ENCODE measurements around the gene ELOVL4. TPM values are rescaled to one million over a fixed set of nuclear protein-coding genes. Genes with fewer than 3 reads are reported as not detected.

ELOVL4 gene
- total and polyA plus RNA-seq, 2 donors (not counting 1 experiment from before 2014, with no cell fraction given): 0.10 TPM; not detected in 1

DNA sequence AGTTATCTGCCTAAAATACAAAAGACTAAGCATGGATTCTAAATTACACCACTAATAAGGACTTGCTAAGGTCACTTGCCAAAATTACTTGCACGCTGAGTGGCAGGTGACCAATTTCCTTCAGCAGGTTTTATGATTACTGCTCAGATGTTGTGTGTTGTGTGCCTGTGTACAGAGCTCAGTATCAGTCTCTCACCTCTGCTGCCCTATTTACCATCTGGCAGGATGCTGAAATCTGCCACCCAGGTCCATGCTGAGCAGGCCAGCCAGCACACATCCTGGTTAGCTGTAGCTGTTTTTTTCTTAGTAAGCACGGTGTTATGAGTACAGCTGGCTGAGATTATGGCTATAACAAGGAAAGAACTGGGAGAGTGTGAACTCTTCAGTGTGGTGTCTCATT is 34.0 kb downstream of the ELOVL4 start:
- ATAC-seq (ENCODE audit: low read depth): no peak
- H3K27ac Mint-ChIP-seq: no peak overlapping the region

DNA sequence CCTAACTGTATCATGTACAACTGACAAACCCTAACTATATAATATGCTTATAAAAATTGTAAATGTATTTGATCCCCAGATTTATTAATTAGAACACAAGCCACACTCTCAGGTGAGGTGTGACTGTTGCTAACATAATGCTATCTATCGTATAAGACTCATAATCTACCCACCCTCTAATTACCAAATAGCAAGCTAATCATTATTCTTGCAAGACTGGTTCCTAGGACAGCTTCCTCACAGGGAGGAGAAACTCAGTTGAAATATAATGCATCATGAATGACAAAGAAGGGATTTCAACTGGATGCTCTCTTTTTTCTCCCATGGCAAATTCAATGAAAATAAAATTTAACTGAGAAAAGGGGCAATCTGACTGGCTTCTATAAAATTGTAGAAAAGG is 35.4 kb downstream of the ELOVL4 start:
- Histone ChIP-seq H3K9me3 (ENCODE audit: control extremely low read depth in 1 of 3, control insufficient read depth in 2 of 3, insufficient read depth in 1 of 3, low read length in 2 of 3) (no peaks in the 10 kb centered on the region), H3K4me1 (ENCODE audit: control insufficient read depth in 2 of 2, insufficient read depth in 2 of 2, low read length in 2 of 2) (no peaks in the 10 kb centered on the region), H3K27ac (ENCODE audit: low read length in 2 of 2) (no peak overlapping the region), H3K36me3 (replicated peaks in 1 of 2; ENCODE audit: control extremely low read depth in 1 of 2, control insufficient read depth in 1 of 2, extremely low read depth in 1 of 2, insufficient read depth in 2 of 2, low read length in 1 of 2) (no peaks in the 10 kb centered on the region), H3K27me3 (replicated peaks in 1 of 4; ENCODE audit: control extremely low read depth in 1 of 4, control insufficient read depth in 3 of 4, insufficient read depth in 4 of 4, low read length in 3 of 4) (peaks cover 0 to 4% (median 2%) of the 10 kb centered on the region in 4 experiments), H3K4me2 (replicated peaks; ENCODE audit: low read depth, low read length, poor library complexity, severe bottlenecking) (no peak overlapping the region), H3K9ac (ENCODE audit: low read length) (no peak overlapping the region), H3K4me3 (ENCODE audit: control extremely low read depth in 1 of 5, extremely low read depth in 1 of 5, insufficient read depth in 1 of 5, low read depth in 2 of 5, low read length in 4 of 5) (no peak overlapping the region), H4K20me1 (ENCODE audit: control insufficient read depth, insufficient read depth, low read length, poor library complexity, severe bottlenecking) (no peaks in the 10 kb centered on the region), H3K79me2 (ENCODE audit: control insufficient read depth, insufficient read depth, low read length) (no peaks in the 10 kb centered on the region), H2AFZ (ENCODE audit: insufficient read depth, low read depth, low read length, poor library complexity, severe bottlenecking) (no peak overlapping the region)
- H3K9me3 Mint-ChIP-seq (ENCODE audit: insufficient read depth): no peaks in the 10 kb centered on the region
- H3K27ac Mint-ChIP-seq: no peak overlapping the region
- TF ChIP-seq EZH2 (IDR thresholded peaks at IDR 0.05; ENCODE audit: borderline replicate concordance, insufficient read depth, low read depth, low read length, poor library complexity, severe bottlenecking): no peak
- TF ChIP-seq, protein P1, sequence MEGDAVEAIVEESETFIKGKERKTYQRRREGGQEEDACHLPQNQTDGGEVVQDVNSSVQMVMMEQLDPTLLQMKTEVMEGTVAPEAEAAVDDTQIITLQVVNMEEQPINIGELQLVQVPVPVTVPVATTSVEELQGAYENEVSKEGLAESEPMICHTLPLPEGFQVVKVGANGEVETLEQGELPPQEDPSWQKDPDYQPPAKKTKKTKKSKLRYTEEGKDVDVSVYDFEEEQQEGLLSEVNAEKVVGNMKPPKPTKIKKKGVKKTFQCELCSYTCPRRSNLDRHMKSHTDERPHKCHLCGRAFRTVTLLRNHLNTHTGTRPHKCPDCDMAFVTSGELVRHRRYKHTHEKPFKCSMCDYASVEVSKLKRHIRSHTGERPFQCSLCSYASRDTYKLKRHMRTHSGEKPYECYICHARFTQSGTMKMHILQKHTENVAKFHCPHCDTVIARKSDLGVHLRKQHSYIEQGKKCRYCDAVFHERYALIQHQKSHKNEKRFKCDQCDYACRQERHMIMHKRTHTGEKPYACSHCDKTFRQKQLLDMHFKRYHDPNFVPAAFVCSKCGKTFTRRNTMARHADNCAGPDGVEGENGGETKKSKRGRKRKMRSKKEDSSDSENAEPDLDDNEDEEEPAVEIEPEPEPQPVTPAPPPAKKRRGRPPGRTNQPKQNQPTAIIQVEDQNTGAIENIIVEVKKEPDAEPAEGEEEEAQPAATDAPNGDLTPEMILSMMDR (IDR thresholded peaks at IDR 0.05): no peak
- DNase-seq (no peak), ATAC-seq (ENCODE audit: low read depth) (no peak)
- WGBS (ENCODE audit: insufficient coverage): no CpG with 5 or more reads among the region's 1 CpG
- peaks cover 14% of the 10 kb centered on the region for H3K27me3 Mint-ChIP-seq
- H3K4me1 Mint-ChIP-seq: no peaks in the 10 kb centered on the region
- ChIA-PET POLR2A (no interaction called here), CTCF (no interaction called here)
- intact Hi-C loops (cut with micrococcal nuclease): no loop called here
- no peak overlapping the region for H3K4me3 Mint-ChIP-seq

More for the DNA sequence above, 34.0 kb downstream of the ELOVL4 start:
- Histone ChIP-seq H3K27me3 (replicated peaks in 1 of 4; ENCODE audit: control extremely low read depth in 1 of 4, control insufficient read depth in 3 of 4, insufficient read depth in 4 of 4, low read length in 3 of 4) (peaks cover 0 to 4% (median 2%) of the 10 kb centered on the region in 4 experiments), H3K9me3 (ENCODE audit: control extremely low read depth in 1 of 3, control insufficient read depth in 2 of 3, insufficient read depth in 1 of 3, low read length in 2 of 3) (no peaks in the 10 kb centered on the region), H3K4me3 (ENCODE audit: control extremely low read depth in 1 of 5, extremely low read depth in 1 of 5, insufficient read depth in 1 of 5, low read depth in 2 of 5, low read length in 4 of 5) (no peak overlapping the region), H3K9ac (ENCODE audit: low read length) (no peak overlapping the region), H3K36me3 (replicated peaks in 1 of 2; ENCODE audit: control extremely low read depth in 1 of 2, control insufficient read depth in 1 of 2, extremely low read depth in 1 of 2, insufficient read depth in 2 of 2, low read length in 1 of 2) (no peaks in the 10 kb centered on the region), H2AFZ (ENCODE audit: insufficient read depth, low read depth, low read length, poor library complexity, severe bottlenecking) (no peak overlapping the region), H3K4me1 (ENCODE audit: control insufficient read depth in 2 of 2, insufficient read depth in 2 of 2, low read length in 2 of 2) (no peaks in the 10 kb centered on the region), H3K79me2 (ENCODE audit: control insufficient read depth, insufficient read depth, low read length) (no peaks in the 10 kb centered on the region), H3K27ac (ENCODE audit: low read length in 2 of 2) (no peak overlapping the region), H4K20me1 (ENCODE audit: control insufficient read depth, insufficient read depth, low read length, poor library complexity, severe bottlenecking) (no peaks in the 10 kb centered on the region), H3K4me2 (replicated peaks; ENCODE audit: low read depth, low read length, poor library complexity, severe bottlenecking) (no peak overlapping the region)
- no peak for DNase-seq
- Mint-ChIP-seq H3K4me3 (no peak overlapping the region), H3K9me3 (ENCODE audit: insufficient read depth) (no peaks in the 10 kb centered on the region), H3K4me1 (no peaks in the 10 kb centered on the region), H3K27me3 (peaks cover 17% of the 10 kb centered on the region)
- intact Hi-C loops (cut with micrococcal nuclease): no loop called here
- 90% methylated on average over 2 of the region's 2 CpGs for WGBS (ENCODE audit: insufficient coverage)
- POLR2A ChIA-PET: no interaction called here
- CTCF ChIA-PET: no interaction called here
- no peak for TF ChIP-seq EZH2 (IDR thresholded peaks at IDR 0.05; ENCODE audit: borderline replicate concordance, insufficient read depth, low read depth, low read length, poor library complexity, severe bottlenecking)
- TF ChIP-seq, protein P1 (IDR thresholded peaks at IDR 0.05): no peak

All from B cell (primary cell).